D721Med (cell line): ENCODE results near the gene KREMEN1.

Experiments
- DNase-seq: peaks from one replicate; pipeline ENCODE4 v3.0.0; 2011; ENCODE audit warnings: low spot score; ENCODE audit not compliant: insufficient read length
- FAIRE-seq: peaks from 2 replicates; lab custom pipeline; 2011; peaks lifted over from hg19 to GRCh38; lab: Jason Lieb, UNC
- TF ChIP-seq, protein P1 (sequence below): IDR thresholded peaks from 2 replicates; pipeline ENCODE4 v1.5.1; 2012; ENCODE audit warnings: mild to moderate bottlenecking, control low read depth; ENCODE audit not compliant: insufficient read depth; ENCODE audit errors: missing control alignments

KREMEN1 gene

DNA sequence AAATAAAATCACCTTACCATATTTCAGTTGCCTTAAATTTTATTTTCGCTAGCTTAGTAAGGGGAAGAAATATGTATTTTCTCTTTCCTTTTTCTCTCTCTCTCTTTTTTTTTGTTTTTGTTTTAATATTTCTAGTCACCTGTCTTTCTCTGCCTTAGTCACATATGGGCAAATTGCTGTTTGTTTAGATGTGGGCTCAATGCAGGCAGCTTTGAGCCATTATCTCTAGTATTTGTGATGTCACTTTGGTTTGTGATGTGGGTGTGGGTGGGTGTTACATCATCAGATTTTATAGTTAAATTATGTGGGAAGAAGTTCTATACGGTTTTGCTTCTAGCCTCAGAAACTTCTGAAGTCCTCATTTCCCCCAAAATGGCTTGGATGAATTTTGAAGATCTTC, 11.1 kb upstream of the KREMEN1 start, which contains the start of gene C22orf31:
TSS of gene C22orf31 (minus strand) at position 59 of the 400 bp plus-strand sequence. CDS start at position 20, 39 bp downstream.
- TF ChIP-seq, protein P1, sequence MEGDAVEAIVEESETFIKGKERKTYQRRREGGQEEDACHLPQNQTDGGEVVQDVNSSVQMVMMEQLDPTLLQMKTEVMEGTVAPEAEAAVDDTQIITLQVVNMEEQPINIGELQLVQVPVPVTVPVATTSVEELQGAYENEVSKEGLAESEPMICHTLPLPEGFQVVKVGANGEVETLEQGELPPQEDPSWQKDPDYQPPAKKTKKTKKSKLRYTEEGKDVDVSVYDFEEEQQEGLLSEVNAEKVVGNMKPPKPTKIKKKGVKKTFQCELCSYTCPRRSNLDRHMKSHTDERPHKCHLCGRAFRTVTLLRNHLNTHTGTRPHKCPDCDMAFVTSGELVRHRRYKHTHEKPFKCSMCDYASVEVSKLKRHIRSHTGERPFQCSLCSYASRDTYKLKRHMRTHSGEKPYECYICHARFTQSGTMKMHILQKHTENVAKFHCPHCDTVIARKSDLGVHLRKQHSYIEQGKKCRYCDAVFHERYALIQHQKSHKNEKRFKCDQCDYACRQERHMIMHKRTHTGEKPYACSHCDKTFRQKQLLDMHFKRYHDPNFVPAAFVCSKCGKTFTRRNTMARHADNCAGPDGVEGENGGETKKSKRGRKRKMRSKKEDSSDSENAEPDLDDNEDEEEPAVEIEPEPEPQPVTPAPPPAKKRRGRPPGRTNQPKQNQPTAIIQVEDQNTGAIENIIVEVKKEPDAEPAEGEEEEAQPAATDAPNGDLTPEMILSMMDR = no peak
- no peak for FAIRE-seq
- DNase-seq = no peak

DNA sequence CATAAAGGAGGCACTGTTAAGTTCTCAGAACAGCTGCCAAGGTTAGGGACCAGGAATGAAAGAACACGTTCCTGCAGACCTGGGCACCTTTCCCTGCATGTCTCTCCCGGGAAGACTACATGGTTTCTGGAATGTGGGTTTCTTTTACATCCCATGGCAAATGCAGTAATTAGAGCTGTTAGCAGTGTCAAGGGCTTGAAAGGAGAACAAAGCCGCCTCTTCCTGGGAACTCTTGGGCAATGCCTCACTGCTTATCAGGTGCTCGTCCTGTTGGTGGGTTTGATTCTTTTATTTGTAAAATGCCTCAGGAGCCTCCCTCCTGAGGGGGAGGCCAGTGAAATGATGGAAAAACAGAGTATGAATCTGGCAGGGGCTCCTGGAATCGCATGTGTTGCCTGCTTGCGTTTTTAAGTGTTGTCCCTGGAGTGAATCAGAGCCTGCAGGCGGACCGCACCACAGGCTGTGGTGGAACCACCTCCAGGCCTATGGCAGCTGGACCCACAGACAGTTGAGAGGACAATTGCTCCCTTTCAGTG, 10.5 kb upstream of the KREMEN1 start:
- no peak for FAIRE-seq
- TF ChIP-seq, protein P1 = no peak
- DNase-seq = no peak

DNA sequence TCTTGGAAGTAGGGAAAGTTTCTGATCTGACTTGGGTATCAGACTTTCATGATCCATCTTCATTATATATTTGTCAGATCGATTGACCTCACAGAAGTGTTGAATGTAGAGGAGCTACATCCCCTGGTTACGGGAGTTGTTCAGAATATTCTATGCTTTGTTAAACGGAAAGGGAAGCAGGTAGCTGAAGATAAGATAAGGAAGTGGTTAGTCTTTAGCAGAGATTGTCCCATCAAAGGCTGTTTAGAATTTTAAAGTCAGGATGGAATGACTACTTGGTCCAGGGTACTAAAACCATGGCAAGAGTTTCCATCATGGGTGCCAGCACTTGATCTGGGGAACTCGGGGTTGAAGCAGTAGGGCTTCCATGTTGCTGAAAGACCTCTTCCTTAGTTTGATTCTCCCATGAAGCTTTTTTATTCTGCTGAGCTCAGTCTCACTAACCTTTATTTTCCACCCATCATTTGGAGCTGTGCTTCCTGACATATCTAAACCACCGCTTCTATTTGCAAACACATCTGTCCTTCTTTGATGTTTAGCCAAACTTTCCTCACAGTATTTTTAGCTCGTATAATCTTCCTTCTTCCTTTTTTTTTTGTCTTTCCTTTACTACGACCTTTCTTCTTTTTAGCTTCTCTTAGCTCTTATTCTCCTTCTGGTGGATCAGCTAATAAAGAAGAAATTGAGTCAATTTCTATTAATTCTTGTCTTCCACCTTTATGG, 7.2 kb upstream of the KREMEN1 start:
- no peak for FAIRE-seq

DNA sequence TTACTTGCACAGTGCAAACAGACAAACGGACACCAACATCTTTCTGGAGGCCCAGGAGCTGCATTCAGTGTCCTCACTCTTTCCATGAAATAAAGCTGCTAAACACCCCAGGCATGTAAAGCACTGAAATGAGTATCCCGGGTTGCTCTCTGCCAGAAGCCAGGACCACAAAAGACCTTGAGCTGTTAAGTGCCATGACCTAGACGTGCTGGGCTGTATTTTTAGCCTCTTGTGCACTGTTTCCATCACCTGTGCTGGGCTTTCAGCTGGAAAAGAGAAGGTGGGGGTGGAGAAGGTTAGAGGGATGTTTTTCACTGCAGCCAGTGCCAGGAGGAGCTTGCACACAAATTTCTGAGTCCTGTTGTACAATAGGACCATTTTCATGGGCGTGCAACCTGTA, 3.4 kb upstream of the KREMEN1 start:
- TF ChIP-seq, protein P1 = no peak
- DNase-seq (no peak), FAIRE-seq (no peak)

More for the DNA sequence above, 7.2 kb upstream of the KREMEN1 start:
- TF ChIP-seq, protein P1 = no peak
- no peak for DNase-seq

DNA sequence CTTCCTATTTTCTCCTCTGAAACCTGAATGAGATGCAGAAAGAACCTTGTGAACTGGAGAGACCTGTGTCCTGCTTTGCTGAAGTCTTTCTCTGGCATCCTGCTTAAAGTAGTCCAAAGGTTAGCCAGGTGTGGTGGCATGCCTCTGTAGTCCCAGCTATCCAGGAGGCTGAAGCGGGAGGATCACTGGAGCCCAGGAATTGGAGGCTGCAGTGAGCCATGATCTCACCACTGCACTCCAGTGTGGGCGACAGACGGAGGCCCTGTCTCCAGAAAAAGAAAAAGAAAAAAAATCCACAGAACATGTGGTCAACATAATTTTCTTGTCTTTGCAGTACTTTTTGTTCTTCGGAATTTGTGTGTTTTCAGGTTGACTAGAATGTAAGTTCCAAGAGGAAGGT, 2.3 kb upstream of the KREMEN1 start:
- TF ChIP-seq, protein P1 = no peak
- FAIRE-seq (no peak), DNase-seq (no peak)

DNA sequence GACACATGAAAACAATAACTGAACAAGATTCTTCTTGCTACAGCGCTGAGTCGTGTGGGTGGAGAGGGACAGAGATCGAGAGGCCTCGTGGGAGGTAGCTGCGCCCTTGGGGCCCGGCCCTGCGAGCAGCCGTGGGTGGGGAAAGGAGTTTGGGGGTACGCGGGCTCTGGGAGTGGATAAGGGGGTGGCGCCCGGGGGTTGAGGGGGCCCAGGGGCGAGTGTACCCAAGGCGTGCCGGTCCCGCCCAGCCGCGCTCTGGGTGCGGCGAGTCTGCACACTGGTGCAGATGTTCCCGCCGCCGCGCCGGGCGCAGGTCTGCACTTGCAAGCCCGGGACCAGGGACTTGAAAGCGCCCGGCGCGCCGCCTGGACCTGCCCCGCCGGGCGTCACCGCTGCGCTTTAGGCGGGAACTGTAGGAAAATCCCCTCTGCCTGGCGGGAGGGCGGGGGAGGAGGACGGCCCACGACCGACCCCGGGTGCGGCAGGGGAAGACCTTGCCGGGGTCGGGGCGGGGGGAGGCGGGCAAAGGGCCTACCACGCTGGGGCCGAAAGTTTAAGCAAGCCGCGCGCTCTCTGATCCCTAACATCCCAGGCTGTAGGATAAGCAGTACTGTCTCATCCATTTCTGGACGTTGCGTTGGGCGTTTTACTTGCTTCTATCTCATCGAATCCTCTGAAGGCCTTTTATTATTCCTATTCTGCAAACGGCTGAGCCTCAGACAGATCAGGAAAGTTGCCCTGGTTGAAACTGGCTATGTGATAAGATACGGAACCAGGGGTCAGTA, 1.4 kb upstream of the KREMEN1 start:
- TF ChIP-seq, protein P1 = no peak
- no peak for FAIRE-seq
- no peak for DNase-seq
